HG03432 (cell line): ENCODE results near the gene FANCG.

Source experiments
- ATAC-seq: cut with Tn5 transposase; IDR thresholded peaks from one replicate; pipeline ENCODE4 v1.9.1; 2021; ENCODE audit warnings: mild to moderate bottlenecking, moderate library complexity; ENCODE audit not compliant: unreplicated experiment

FANCG gene

DNA sequence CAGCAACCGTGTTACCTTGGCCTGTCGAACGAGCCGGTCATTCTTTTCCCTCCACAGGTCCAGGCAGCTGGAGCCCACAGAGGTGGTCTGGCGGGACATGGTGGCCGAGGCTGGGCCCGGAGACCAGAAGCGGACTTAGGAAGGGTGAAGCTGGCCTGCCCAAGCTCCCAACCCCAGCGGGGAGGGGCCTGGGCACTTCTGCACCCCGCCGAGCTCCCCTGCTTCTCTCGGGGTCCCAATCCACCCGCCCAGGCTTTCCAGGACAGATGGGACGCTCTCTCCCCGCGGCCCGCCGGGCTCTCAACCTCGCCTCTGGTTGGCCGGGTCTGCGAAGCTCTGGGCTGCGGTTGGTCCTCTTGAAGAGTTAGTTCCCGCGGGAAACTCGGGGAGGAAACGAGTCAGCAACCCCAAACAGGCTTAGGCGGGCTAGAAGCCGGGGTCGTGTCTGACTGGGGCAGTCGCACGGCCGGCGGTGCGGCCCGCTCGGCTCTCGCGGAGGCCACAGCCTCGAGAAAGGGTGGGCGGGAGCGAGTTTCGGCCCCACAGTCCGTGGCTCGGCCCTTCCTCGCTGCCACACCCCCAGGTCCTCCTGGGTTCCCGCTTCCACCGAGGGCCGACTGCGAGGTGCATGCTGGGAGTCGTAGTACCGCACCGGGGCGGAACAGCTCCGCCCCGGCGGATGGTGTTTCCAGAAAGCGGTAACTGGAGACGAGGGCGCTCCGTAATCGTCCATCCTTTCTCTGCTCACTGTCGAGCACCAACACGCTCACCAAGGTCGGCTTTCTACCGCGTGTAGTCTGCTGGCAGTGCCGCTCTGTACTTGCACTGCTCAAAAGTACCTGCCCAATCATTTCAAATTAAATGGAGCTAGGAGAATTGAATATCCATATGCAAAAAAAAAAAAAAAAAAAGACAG is at the start of gene FANCG:
Gene FANCG, minus strand, starts transcription at position 517 of the 916 bp plus-strand sequence. Its CDS starts 418 bp downstream, at position 99.
- ATAC-seq, result peak; percentile 93

DNA sequence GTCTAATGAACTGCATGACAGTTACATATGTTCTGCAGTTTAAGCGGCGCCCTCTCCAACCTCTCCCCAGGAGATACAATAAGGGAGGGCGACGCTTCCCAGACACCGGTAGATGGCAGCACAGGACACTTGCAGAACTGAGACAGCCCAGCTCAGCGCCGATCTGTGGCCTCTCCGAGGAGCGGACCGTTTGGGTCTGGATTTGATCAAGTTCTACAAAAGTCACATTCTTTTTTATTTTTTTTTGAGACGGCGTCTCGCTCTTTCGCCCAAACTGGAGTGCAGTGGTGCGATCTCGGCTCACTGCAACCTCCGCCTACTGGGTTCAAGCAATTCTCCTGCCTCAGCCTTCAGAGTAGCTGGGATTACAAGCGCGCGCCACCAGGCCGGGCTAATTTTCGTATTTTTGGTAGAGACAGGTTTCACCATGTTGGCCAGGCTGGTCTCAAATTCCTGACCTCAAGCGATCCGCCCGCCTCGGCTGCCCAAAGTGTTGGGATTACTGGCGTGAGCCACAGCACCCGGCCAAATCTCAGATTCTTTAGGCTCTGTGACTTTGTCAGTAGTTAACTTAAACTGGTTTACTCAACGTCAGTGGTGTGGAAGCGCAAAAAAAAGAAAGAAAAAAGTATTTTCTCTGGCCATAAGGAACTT is 37.3 kb upstream of the FANCG start:
- ATAC-seq, result peak; percentile 56

DNA sequence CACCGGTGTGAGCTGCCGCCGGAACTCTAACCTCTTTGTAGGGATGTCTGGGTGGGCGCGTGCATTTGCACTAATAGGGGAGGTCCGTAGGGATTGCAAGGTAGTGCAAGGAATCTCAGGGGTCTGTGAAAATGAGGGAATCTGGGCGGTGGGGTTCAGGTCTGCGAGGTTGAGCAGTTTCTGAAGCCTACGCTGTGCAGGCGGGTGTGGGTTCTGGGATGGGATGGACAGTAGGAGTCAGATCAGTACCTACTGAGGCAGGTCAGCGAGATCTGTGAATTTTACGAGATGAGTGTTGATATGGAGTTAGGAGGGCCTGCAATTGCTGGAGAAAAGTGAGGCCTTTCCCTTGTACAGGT is 36.8 kb upstream of the FANCG start:
- ATAC-seq, result no peak

DNA sequence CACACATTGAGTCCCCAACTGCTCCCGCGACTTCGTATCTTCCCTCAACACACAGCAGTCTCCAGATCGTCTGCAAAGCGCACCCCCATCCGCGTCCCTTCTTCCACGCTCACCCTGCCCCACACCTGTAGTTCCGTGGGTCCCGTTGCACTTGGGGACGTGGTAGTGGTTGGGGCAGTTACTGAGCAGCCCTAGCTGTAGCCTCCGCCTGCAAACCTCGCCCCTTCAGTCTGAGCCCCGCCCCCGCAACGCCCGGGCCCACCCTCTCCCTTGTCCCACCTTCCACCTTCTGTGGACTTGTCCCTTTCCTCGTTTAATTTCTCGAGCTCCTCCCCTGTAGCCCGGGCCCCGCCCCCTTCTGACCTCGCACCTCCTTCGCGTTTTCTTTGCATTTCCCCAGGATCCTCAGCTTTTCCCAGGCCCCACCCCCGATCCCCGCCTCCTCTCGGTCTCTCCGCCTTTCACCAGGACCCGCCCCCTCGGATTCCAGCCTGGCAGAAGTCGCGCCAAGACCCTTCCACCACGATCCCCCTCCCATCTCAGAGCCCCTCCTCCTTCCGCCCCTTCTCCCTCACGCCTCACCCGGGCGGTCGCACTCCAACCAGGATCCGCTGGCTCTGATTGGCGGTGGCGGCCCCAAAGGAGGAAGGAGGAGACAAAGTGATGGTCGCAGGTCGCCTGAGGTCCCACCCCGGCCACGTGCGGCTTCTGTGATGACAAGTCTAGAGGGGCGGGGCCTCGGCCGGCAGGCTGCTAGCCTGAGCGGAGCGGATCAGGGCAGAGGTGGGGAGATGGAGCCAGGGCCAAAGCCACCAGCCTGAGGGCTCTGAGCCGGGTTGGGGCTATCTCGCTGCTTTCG is 36.2 kb upstream of the FANCG start, which contains the start of gene ATOSB:
Gene ATOSB, minus strand, starts transcription at position 183 of the 859 bp plus-strand sequence. CDS start 7,588 bp downstream, outside the sequence.
- ATAC-seq, result peak; percentile 63

DNA sequence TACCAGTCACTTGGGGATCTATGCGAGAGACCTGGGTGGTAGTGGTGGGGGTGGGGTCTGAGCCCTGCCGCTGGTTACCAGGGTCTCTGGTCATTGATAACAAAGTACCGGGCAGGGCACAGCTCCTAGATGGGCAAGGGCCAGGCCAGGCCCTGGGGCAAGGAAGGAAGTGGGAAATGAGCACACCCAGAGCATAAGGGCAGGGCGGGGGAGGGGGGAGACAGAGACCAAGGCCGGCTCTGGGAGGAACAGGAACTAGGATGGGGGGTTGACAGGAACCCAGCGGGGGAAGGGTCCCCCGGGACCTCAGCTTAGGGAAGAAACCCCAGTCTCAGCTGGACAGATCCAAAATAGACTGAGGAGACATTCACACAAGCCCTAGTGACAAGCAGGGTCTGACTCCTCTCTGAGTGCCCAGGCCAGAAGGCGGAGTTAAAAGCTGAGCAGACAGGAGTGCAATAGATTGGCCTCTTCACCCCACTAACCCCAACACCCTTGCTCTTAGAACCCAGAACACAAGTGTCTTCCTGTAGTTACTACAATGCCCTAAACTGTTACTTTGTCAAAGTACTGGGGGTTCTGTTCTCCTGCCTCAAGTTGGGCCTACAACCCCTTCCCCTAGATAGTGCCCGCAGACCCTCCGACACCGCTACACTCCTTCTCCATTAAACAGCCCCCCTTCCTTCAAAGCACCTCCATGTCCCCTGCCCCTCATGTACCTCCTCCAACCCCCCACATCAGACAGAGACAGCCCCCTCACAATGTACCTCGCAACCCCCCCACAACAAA is 35.3 kb upstream of the FANCG start:
- no peak for ATAC-seq

DNA sequence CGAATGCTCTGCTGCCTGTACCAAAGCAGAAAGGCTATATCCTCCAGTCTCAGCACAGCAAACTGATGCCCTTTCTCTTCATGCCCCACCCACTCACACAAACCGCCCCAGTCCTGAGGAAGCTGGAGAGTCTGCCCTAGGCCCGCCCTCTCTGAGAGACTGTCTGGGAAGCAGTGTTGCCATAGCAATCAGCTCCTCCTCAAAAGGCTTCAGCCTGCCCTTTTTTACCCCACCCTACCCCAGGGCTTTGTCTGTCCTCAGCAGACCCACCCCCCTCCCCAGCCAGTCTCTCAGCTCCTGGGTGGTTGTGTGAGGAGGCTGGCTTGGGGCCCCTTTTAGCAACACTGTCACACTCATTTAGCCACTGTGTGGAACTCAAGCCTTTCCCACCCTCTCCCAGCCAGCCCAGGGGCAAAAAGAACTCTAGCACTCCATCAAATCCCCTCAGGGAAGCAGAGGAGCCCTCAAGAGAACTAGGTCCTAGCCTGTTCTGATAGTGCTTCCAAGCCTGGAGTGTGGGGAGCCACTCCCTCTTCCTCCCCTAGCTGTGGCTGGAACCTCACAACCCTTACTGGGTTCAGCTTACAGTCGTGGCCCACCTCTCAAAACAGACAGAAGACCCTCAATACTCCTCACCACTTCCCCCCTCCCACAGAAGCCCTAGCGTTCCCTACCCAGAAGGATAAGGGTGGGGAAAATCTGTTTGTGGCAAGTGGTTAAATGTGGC is 34.5 kb upstream of the FANCG start:
- ATAC-seq, result no peak

DNA sequence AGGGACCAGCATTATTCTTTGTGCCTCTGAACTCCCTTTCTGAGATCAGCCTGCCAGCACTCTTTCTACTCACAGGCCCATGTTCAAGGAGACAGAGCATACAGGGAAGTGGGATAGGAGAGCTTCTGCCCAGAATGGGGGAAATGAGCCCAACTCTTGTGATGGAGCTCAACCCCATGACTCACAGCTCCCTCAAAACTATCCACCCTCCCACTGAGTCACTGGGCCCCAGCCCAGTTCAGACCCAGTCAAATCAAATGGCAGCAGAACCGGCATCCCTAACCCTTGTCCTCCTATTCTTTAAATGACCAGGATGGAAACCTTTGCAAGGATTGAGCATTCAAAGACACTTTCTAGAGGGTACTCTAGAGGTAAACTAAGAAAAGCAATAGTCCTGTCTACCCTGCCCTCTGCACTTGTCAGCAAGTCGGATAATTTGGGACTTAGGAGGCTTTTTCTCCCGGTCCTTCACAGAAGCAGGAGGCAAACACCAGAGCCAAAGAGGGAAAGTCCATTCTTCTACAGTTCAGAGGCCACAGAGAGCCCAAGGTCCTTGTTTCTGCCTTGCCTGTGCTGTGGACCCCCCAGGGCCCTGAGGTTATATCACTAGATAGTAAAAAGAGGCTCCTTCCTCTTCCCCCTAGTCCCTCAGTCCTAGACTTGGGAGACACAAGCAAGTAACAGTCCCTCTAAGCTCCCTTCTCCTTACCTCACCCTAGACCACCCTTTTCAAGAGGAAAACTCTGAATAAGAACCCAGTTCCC is 32.7 kb upstream of the FANCG start:
- ATAC-seq, result no peak

DNA sequence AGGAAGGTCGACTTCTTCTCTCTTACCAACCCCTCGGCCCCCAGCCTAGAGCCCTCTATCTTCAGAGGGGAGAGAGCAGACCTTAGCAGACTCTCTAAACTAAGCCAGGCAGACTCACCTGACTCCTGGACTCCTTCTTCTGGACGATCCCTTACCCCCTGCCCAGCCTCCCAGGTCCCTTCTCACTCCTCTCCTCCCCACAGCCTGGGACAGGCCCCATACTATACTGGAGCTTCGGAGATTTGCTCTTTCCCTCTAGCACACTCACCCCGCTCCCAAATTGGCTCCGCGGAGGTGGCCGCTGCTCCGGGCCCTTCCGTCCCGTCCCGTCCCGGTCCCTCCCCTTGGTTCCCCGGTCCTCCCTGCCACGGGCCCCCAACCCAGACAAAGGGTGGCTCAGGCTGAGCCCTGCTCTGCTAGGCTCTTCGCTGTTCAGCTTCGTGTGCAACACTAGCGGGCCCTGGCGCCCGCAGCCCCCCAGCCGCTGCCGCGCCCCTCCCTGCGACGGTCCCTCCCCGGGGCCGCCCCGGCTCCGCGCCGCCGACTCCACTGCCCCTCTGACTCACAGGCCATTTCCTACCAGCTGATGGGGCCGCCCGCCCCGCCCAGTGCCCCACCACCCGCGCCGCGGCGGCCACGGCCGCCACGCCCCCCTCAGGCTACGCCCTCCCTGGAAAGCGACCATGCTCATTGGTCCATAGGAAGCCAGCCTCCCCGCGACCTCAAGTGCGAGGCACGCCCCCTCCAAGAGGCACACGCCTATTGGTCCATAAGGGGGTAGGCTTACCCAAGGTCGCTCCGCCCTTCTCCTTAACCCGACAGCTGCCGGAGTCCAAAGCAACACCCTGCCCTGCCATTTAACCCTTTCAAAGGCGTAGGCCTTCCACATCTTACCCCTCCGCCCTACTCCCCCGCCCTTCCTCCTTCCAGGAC is 31.5 kb upstream of the FANCG start:
- ATAC-seq, result peak; percentile 72

DNA sequence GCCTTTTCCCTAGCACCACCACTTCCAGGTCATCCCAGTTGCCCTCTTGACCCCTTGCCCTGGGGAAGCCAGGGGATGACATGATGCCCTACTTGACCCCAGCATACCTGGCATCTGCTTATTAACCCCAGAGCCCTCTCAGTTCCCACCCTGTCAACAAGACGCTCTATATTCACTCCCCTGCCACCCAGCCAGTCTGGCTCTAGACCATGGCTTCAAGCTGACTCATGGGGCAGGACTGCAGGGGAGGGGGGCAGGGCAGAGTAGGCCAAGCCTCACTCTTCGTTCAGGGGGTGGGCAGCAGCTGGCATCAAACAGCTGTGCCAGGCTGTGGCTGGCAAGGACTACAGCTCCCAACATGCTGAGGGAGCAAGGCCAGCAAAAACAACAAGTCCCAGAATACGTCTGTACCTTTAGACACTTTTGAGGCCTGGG is 30.6 kb upstream of the FANCG start:
- no peak for ATAC-seq

DNA sequence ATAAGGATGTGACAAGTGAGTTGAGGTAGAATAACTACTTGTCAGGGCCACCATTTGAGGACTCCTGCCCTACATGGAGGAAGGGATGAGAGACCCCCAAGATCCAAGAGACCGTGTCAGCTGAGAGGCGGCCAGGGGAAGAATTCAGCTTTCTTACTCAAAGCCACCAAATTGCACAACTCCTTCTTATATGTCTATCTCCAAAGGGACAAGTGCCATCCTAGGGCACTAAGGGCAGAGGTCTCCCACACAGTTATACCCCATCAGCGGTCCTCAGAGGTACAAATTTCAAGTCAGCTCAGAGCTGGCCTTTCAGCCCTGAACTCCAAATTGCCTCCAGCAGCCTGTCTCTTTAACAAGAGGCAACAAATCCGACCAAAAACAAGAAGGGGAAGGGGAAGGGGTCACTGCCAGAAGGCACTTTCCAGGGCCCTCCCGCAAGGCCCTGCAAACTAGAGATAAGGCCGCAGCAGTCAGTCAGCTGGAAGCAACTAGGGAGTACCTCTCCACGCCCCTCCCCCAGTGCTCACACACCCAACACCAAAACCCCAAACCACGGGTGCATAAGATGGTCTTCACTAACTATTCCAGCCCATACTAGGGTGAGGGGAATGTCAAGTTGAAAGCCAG is 29.3 kb upstream of the FANCG start:
- no peak for ATAC-seq

DNA sequence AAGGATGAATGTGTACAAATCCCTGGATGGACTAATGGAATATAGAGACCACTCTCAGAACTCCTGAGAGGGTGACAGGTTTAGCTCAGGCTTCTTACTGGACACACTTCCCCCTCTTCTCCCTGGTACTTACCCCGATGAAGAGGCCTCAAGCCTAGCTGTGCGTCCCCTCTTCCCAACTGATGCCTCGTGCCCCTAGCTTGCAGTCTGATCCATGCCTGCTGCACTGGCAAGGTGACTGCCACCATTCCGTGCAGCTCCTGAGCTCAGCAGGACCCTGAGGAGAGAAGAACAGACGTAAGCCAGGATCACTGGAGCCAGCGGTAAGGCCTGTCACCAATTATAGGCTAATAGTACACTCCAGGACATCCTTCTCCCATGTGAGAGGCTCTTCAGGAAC is 28.7 kb upstream of the FANCG start:
- ATAC-seq, result no peak

DNA sequence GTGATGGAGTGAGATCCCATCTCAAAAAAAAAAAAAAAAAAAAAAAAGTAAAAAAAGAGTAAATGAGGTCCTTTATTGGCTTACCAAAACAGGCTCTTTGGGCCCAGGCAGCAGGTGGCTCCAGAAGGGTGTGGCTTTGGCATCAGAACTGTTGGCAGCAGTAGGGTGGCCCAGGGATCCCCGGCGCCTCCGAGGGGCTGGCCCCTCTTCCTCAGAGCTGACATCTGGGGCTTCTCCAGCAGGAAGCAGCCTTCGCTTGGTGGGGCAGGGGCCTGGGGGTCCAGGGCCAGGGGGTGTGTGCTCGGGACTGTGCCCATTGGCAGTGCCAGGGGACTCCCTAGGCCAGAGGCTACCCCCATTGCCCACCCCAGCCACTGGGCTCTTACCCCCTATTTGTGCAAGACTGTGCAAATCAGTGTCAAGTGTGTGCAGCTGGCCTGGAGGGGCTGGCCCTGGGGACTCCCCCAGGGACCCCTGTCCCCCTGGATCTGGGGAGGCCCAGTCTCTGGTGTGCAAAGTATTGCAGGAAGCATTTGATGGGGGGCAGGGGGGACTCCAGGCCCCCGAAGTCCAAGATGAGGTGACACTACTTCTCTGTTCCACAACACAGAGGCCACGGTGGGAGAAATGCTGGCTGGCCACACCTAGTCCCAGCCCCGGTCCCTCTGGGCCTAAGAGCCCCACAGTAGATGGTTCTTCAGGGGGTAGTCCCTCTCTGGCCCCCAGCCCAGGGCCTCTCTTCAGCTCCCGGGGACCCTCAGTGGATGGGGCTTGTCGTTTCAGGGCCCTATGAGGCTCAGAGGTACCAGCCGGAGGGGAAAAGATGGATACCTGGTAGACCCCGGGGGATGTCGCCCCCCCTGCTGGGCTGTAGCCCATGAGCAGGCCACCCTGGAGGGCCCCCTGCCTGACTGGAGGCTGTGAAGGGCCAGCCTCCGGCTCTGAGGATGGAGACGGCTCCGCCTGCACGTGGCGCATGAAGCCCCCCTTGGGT is 27.9 kb upstream of the FANCG start:
- ATAC-seq, result no peak

DNA sequence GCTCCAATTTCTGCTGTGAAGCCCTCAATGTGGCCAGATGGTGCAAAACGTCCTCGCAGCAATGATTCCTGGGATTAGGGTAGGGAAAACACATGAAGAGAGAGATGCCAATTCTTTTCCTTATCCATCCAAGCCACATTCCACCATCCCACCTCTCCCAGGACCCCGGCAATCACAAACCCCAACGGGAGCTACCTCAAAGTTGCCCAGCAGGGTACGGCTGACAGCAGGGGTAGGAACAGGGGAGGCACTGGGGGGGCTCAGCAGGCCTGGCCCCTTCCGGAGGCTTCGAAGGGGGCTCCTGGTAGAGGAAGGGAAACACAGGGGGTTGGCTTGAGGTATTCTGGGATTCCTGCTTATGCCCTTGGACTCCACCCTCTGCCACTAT is 26.6 kb upstream of the FANCG start:
- no peak for ATAC-seq

DNA sequence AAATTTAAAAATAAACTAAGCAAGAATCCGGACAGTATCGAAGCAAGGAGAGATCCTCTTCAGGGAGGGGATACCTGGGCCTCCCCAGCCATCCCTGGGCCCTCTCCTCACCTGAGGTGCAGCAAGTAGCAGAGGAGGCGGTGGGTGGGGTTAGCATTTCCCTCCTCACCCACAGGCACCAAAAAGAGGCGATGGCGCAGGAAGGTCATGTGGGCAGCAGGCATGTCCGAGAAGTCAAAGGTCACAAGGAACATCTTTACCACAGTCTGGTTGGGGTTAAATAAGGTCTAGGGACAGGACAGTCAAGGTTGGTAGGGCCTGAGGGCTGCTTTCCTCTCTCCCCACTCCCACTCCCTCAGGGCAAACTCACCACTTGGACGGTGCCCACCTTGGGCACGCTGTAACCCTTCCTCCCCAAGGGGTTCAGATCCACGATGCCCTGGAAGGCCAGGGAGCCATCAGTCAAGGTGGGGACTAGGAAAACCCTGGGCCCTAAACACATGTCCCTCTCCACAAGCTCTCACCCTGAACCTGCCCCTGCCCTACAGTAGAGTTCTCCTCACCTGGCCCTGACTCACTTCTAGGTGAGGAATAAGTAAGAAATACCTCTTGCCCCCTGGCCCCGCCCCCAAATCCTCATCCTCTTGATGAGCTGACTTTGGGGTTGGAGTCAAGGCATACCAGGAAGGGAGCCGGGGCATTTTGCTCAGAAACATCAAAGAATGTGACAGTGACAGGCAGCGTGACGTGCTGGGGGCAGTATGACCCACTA is 26.0 kb upstream of the FANCG start:
- no peak for ATAC-seq

DNA sequence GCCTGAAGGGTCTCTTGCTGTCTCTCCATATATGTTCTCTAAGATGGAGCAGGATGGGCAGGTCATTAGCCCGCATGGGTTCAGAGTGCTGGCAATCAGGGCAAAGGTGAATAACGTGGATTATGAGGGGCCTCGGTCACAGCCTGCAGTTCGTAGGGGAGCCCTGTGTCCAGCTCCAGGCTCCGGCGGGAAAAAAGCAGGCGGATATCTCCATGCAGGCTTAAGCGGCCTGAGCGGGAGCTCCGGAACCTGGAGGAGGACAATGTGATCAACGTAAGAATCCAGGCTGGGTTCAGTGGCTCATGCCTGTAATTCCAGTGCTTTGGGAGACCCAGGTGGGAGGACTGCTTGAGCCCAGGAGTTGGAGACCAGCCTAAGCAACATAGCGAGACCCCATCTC is 25.4 kb upstream of the FANCG start:
- ATAC-seq, result no peak

DNA sequence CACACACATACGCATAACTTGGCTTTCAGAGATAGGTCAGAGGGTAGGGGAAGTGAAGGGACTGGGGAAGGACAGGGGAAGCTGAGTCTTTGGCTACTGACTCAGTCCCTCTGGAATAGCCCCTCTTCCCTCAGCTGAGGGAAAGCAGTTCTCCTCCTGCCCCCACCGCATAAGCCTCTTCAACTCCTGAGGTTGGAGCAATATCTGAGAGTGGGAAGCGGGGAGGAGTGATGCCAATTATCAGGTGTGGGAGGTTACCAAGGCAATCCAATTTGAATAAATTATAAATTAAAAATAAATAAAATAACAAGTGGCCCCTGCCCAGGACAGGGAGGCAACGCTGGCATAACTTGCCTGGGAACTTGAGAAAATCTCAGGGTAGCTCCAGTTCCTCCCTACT is 24.8 kb upstream of the FANCG start:
- no peak for ATAC-seq
